Activated T-helper 1 cell treated with anti-CD3 and anti-CD28 coated beads, Interleukin-2, amount 50 U/mL, for 16 hours (primary cell): ENCODE measurements around the gene PAN2.
"Not testable (repeated sequence)": the region's sequence is repeated elsewhere in the genome, so short reads cannot be mapped to it uniquely, and the experiment has no call there.

Experiments used
- DNase-seq, 2 donors: peaks; one replicate each; pipeline ENCODE4 v3.0.0-alpha.2; 2020; ENCODE audit warnings: low read depth in 1 of 2, low spot score in 1 of 2

PAN2 gene

DNA sequence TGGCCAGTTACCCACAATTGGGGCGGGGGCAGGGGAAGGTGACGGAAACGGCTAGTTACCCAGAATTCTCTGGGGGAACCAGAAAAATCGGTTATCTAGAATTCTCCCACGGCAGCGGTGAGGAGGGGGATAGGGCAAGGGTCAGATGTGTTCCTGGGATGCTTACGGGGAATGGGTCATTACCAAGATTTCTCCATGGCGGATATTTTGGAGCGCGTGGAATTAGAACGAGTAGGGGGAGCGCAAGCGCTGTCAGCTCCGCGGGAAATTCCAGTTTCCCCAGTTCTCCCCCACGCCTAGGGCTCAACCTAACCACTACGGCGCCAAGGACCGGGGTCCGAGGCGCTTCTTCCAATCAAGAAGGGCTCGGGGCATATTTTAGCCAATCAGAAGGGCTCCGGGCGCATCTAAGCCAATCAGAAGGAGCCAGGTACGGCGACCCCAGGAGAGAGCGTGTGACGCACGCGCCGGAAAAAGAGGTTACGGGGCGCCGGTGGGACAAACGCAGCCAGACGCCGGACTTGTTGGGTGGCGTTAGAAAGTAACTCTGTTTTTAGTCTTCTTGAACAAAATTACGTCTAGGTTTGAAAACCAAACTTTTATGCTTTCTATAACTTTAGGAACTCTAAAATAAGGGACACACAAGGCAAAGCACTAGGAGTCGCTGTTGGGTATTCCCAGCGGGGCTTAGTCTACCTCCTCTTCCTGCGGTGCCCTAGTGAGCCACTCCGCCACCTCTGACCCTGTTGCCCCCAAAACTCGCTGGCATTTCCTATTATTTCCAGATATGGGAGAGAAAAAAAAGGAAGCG lies at the start of gene PAN2:
Gene PAN2 (minus strand): TSS at position 322 of the 811 bp plus-strand sequence. CDS start 906 bp downstream, outside the sequence.
- DNase-seq, result peak; percentile 74 to 87

- DNase-seq, result no peak
Measured at GRCh38 chr12:56382611-56383010, 48.8 kb upstream of the PAN2 start.

GRCh38 chr12:56377989-56378316 lies 44.2 kb upstream of the PAN2 start:
- DNase-seq, result no peak

- DNase-seq, result no peak
Measured at GRCh38 chr12:56377310-56377988, 43.6 kb upstream of the PAN2 start.

- DNase-seq, result no peak
Measured at GRCh38 chr12:56375598-56376434, 42.0 kb upstream of the PAN2 start.

DNA sequence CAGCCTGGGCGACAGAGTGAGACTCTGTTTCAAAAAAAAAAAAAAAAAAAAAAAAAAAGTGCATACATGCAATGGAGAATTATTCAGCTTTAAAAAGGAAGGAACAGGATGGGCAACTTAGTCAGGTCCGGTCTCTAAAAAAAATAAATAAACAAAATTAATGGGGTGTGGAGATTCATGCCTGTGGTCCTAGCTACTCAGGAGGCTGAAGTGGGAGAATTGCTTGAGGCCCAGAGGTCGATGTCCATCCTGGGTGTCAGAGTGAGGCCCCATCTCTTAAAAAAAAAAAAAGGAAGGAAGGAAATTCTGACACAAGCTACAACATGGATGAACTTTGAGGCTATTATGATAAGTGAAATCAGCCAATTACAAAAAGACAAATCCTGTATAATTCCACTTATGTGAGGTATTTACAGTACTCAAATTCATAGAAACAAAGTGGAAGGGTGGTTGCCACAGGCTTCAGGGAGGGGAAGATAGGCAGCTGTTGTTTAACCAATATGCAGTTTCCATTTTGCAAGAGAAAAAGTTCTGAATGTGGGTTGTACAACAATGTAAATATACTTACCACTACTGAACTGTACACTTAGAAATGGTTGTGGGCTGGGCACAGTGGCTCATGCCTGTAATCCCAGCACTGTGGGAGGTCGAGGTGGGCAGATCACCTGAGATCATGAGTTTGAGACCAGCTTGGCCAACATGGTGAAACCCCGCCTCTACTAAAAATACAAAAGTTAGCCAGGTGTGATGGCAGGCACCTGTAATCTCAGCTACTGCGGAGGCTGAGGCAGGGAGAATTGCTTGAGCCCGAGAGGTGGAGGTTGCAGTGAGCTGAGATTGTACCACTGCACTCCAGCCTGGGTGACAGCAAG lies 41.2 kb upstream of the PAN2 start:
- no peak for DNase-seq

- no peak for DNase-seq
Measured at GRCh38 chr12:56373515-56373914, 39.7 kb upstream of the PAN2 start.

- no peak for DNase-seq
Measured at GRCh38 chr12:56366948-56367347, 33.1 kb upstream of the PAN2 start.

GRCh38 chr12:56362130-56363059 lies 28.6 kb upstream of the PAN2 start, which contains the start of gene APOF:
APOF (minus strand) TSS chr12:56362857; CDS start chr12:56362745, 112 bp downstream.
- DNase-seq, result no peak

GRCh38 chr12:56361487-56362129 lies 27.8 kb upstream of the PAN2 start:
- no peak for DNase-seq

GRCh38 chr12:56359851-56360767 lies 26.3 kb upstream of the PAN2 start, which contains the start of gene STAT2:
STAT2 (minus strand) TSS chr12:56360107; CDS start chr12:56356571, 3,536 bp downstream.
- DNase-seq, result peak; percentile 98 to 99

DNA sequence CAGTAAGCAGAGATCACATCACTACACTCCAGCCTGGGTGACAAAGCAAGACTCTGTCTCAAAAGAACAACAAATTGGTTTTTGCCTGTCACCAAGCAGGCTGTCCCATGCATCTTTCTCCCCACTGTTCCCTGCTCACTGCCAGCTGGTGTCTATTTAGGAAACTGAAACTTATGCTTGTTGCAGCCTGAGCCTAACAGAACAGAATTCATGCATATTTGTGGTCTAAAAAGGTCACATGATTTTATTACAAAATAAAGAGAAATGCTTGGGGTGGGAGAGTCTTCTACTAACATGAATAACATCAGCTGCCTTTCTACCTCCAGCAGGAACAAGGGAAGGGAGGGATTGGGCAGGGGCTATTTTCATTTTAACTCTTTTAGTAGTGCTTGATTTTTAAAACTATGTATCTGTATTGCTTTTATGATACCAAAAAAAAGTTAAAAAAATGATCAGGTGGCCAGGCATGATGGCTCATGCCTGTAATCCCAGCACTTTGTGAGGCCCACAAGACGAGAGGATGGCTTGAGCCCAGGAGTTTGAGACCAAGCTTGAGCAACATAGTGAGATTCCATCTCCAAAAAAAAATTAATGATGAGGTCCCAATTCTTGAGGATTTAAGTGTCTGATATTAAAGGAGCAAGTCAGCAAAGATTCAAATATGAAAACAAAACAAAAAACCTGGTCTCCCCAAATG lies 25.2 kb upstream of the PAN2 start:
- DNase-seq, result no peak

DNA sequence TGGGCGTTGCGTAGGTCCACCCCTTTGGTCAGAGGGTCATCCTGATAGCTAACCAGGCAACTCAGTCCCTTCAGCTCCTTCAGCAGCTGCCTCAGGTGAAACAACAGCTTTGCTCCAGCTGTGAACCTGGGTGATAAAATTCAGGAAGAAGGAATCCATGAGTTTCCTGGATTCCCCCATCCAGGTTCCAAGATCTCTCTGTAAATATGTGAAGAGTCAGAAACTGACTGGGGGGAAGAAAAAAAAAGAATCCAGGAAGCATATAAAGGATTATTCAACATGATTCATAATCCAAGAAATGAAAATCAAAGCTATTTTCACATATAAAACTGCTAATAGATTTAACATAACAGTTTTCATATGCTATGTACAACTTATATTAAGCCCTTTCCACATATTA lies 17.5 kb upstream of the PAN2 start:
- no peak for DNase-seq

DNA sequence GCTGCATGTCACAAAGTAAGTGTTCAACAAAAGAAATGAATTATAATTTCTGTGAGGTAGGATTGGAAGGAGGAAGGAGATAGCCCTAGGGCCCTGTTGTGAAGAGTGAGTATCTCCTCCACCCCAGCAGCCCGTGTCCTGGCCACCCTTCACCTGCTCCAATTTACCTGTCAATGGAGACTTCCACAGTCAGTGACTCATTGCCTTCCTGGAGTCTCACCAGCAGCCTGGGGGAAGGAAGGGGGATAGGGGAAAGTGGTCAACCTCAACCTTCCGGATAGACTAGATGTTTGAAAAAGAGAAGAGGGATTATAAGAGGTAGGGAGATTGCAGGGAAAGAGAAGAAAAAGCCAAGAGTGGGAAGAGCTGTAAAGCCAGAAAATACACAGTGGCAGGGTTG lies 16.9 kb upstream of the PAN2 start:
- no peak for DNase-seq

- no peak for DNase-seq
Measured at GRCh38 chr12:56348776-56349175, 15.0 kb upstream of the PAN2 start.

- not testable (repeated sequence) for DNase-seq
Measured at GRCh38 chr12:56347255-56347654, 13.5 kb upstream of the PAN2 start.

DNA sequence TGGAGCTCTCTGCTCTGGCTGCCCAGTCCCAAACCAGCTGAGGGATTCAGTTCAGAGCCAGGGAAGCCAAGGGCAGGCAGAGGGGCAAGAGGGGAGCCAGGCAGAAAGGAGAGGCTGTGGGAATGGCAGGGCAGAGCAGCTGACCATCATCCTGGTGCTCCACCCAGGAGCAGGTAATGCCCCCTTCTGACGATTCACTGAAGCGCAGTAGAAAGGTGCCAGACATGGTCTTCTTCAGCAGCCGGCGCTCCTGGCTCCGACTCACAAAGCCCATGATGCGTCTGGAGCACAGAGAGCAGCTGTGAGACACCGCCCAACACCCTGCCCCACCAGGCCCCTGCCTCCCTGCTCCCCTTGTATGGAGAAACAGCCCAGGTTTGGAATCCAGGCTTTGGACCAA lies 12.9 kb upstream of the PAN2 start:
- no peak for DNase-seq
